ENCODE measurements around the gene PCID2.

- TF ChIP-seq CTCF (IDR thresholded peaks at IDR 0.05) = no peak
- TF ChIP-seq POLR2AphosphoS5 (IDR thresholded peaks at IDR 0.05) = no peak
- TF ChIP-seq POLR2A (IDR thresholded peaks at IDR 0.05) = no peak
Measured at GRCh38 chr13:113205428-113205931, 3.0 kb downstream of the PCID2 start.

Measured in stomach (tissue), 4 donors.